Middle frontal gyrus (tissue), 1 donor: ENCODE results near the gene AK3.
"Not testable (repeated sequence)": the region's sequence is repeated elsewhere in the genome, so short reads cannot be mapped to it uniquely, and the experiment has no call there.

Source experiments
- DNase-seq: peaks from one replicate; pipeline ENCODE4 v3.0.0-alpha.2; 2015; ENCODE audit warnings: low spot score; ENCODE audit errors: extremely low spot score

AK3 gene

GRCh38 chr9:4740638-4741364 is at the start of gene AK3:
TSS of gene AK3 (minus strand) at chr9:4741202. CDS start at chr9:4741087, 115 bp downstream.
- peak; percentile 57 for DNase-seq

- no peak for DNase-seq
Measured at GRCh38 chr9:4788703-4789102, 47.7 kb upstream of the AK3 start.

GRCh38 chr9:4787876-4788275 is 46.9 kb upstream of the AK3 start:
- DNase-seq = no peak

- no peak for DNase-seq
Measured at GRCh38 chr9:4786599-4786998, 45.6 kb upstream of the AK3 start.

GRCh38 chr9:4784403-4784802 is 43.4 kb upstream of the AK3 start:
- DNase-seq = no peak

- not testable (repeated sequence) for DNase-seq
Measured at GRCh38 chr9:4783191-4783590, 42.2 kb upstream of the AK3 start.

- no peak for DNase-seq
Measured at GRCh38 chr9:4781408-4781807, 40.4 kb upstream of the AK3 start.

GRCh38 chr9:4780651-4781050 is 39.6 kb upstream of the AK3 start:
- no peak for DNase-seq

- not testable (repeated sequence) for DNase-seq
Measured at GRCh38 chr9:4774958-4775357, 34.0 kb upstream of the AK3 start.

- no peak for DNase-seq
Measured at GRCh38 chr9:4774209-4774608, 33.2 kb upstream of the AK3 start.

GRCh38 chr9:4771788-4772187 is 30.8 kb upstream of the AK3 start:
- no peak for DNase-seq

- DNase-seq = no peak
Measured at GRCh38 chr9:4769321-4770080, 28.5 kb upstream of the AK3 start.

- DNase-seq = no peak
Measured at GRCh38 chr9:4768681-4769080, 27.7 kb upstream of the AK3 start.

GRCh38 chr9:4764033-4764432 is 23.0 kb upstream of the AK3 start:
- no peak for DNase-seq

- DNase-seq = no peak
Measured at GRCh38 chr9:4762886-4763541, 22.0 kb upstream of the AK3 start.

- no peak for DNase-seq
Measured at GRCh38 chr9:4762108-4762885, 21.3 kb upstream of the AK3 start.

GRCh38 chr9:4760122-4760521 is 19.1 kb upstream of the AK3 start:
- DNase-seq = no peak

- no peak for DNase-seq
Measured at GRCh38 chr9:4756420-4756819, 15.4 kb upstream of the AK3 start.

- no peak for DNase-seq
Measured at GRCh38 chr9:4755026-4755609, 14.1 kb upstream of the AK3 start.

- DNase-seq = not testable (repeated sequence)
Measured at GRCh38 chr9:4754530-4754929, 13.5 kb upstream of the AK3 start.

GRCh38 chr9:4750023-4750673 is 9.1 kb upstream of the AK3 start:
- DNase-seq = no peak
